Measurements from ENCODE around the gene MOCOS.

- TF ChIP-seq EZH2phosphoT487 (IDR thresholded peaks at IDR 0.05; ENCODE audit: borderline replicate concordance, low read length) = no peak
- TF ChIP-seq, protein P1, sequence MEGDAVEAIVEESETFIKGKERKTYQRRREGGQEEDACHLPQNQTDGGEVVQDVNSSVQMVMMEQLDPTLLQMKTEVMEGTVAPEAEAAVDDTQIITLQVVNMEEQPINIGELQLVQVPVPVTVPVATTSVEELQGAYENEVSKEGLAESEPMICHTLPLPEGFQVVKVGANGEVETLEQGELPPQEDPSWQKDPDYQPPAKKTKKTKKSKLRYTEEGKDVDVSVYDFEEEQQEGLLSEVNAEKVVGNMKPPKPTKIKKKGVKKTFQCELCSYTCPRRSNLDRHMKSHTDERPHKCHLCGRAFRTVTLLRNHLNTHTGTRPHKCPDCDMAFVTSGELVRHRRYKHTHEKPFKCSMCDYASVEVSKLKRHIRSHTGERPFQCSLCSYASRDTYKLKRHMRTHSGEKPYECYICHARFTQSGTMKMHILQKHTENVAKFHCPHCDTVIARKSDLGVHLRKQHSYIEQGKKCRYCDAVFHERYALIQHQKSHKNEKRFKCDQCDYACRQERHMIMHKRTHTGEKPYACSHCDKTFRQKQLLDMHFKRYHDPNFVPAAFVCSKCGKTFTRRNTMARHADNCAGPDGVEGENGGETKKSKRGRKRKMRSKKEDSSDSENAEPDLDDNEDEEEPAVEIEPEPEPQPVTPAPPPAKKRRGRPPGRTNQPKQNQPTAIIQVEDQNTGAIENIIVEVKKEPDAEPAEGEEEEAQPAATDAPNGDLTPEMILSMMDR (IDR thresholded peaks at IDR 0.05; ENCODE audit: low read depth, low read length, poor library complexity, severe bottlenecking) = no peak
Observed at GRCh38 chr18:36142751-36143150, 44.5 kb upstream of the MOCOS start.
